Measurements from ENCODE around the gene ZDHHC8. TPM values are rescaled to one million over a fixed set of nuclear protein-coding genes. Genes with fewer than 3 reads are reported as not detected.

The ZDHHC8 gene
- total RNA-seq, 1 donor from 2014 or later: 8.4 TPM

DNA sequence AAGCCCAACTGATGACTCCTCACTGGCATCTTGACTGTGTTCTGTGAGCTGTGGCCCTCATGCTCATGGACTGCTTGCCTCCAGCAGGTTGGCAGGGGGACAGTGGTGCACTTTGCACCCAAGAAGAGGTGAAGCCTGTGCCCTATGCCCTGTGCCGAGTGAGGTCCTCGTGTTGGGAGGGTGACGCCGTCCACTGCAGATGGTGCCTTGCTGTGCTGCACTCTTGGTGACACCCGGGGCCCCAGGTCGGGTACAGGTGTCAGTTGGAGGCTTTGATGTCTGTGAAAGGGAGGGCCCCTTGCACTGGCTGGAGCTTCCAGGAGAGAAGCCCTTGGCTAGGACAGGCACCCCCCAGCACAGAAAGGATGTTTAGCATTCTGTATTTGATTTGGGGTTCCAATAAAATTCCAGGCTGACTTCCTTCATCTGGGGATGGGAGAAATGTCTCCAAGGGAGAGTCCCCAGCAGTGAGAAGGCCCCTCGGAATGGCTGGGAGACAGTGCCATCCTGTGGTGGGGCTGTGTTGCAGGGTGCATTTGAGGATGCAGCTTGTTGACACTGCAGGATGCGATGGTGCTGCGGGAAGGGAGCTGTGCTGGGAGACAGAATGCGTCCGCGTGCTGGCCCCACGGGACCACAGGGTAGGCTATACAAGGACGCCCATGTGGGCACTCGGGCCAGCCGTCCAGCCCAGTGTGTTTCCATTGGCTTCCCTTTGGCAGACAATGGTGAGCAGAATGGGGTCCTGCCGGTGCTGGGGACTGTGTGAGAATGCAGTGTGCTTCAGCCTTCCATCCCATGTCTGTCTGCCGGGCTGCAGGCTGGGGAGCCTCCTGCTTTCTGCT, 2.5 kb upstream of the ZDHHC8 start:
- DNase-seq: no peak

DNA sequence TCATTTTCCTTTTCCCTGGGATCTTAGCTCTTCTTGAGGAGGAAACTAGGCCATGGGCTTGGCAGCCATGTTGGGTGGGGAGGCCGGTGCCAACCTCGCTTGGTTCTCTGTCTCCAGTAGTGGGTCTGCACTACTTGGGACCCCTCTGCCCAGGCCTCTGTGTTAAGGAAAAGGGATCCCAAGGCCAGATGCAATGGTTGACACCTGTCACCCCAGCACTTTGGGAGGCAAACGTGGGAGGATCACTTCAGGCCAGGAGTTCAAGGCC, 1.9 kb upstream of the ZDHHC8 start:
- DNase-seq: no peak

- no peak for DNase-seq
Observed at GRCh38 chr22:20130319-20130718, 1.3 kb upstream of the ZDHHC8 start.

GRCh38 chr22:20130731-20131596, 640 bp upstream of the ZDHHC8 start:
- DNase-seq: peak; percentile 61

- no peak for DNase-seq
Observed at GRCh38 chr22:20131859-20132685, 468 bp downstream of the ZDHHC8 start.

- DNase-seq: no peak
Observed at GRCh38 chr22:20132686-20133246, 1.2 kb downstream of the ZDHHC8 start.

DNA sequence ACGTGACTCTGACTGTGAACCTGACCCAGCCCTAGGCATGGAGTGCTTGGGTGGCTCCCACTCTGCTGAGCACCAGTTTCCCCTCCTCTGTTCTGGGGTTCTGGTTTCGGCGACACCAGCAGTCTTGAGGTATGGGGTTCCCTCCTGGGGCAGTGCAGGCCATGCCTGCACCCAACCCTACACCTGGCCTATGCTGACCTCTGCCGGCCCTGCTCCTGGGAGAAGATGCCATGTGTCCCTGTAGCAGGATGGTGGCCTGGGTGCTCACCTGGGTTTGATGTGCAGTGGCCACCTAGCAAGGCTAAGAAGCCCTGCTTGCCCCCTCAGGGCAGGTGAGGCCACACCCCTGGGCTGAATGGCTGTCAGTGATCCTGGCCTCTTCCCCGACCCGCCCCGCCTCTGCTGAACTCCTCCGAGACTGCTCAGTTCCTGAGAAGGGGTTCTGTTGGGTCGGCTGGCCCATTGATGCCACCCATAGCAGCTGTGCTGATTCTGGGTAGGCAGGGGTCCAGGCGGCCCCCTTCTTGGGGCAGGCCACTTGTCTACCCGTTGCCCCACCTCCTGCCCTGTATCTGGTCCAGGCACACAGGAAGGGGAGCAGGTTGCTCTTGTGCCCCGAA, 2.4 kb downstream of the ZDHHC8 start:
- DNase-seq: no peak

- DNase-seq: no peak
Observed at GRCh38 chr22:20135265-20135664, 3.7 kb downstream of the ZDHHC8 start.

- no peak for DNase-seq
Observed at GRCh38 chr22:20135806-20136602, 4.4 kb downstream of the ZDHHC8 start.

GRCh38 chr22:20136603-20136873, 4.9 kb downstream of the ZDHHC8 start:
- no peak for DNase-seq

GRCh38 chr22:20137113-20137512, 5.5 kb downstream of the ZDHHC8 start:
- no peak for DNase-seq

GRCh38 chr22:20137671-20138416, 6.2 kb downstream of the ZDHHC8 start:
- DNase-seq: no peak

DNA sequence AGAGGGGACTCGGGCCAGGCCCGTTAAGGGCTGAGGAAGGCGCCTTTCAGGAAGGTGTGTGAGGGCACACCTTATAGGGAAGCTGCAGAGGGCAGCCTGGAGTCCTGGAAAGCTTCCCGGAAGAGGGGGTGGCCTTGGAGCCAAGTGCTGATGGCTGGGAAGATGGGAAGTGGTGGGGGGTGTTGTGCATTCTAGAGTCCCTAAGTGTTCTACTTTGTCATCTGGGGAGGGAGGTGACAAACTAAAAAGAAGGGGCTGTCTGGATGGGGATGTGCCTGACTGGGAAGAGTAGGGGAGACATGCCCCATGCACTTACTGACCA, 6.8 kb downstream of the ZDHHC8 start:
- DNase-seq: no peak

- no peak for DNase-seq
Observed at GRCh38 chr22:20138868-20139267, 7.3 kb downstream of the ZDHHC8 start.

DNA sequence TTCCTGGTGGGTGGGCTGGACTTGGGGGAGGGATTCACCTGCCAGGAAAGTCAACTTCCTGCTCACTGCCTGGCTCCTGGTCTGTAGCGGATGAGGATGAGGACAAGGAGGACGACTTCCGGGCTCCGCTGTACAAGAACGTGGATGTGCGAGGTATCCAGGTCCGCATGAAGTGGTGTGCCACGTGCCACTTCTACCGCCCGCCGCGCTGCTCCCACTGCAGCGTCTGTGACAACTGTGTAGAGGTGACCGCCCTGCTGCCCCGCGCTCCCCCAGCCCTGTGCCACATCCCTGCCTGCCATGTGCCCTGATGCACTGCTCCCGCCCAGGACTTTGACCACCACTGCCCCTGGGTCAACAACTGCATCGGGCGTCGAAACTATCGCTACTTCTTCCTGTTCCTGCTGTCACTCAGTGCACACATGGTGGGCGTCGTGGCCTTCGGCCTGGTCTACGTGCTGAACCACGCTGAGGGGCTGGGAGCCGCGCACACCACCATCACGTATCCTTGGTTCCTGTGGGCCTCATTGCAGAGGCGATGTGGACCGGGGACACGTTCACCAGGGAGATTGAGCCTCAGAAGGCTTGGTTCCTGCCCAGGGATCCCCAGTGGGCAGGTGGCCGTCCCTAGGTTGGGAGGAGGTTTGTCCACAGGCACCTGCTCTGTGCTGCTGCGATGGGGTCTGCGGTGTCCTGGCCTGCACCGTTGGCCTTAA, 7.9 kb downstream of the ZDHHC8 start:
- DNase-seq: no peak

- no peak for DNase-seq
Observed at GRCh38 chr22:20140107-20140445, 8.5 kb downstream of the ZDHHC8 start.

DNA sequence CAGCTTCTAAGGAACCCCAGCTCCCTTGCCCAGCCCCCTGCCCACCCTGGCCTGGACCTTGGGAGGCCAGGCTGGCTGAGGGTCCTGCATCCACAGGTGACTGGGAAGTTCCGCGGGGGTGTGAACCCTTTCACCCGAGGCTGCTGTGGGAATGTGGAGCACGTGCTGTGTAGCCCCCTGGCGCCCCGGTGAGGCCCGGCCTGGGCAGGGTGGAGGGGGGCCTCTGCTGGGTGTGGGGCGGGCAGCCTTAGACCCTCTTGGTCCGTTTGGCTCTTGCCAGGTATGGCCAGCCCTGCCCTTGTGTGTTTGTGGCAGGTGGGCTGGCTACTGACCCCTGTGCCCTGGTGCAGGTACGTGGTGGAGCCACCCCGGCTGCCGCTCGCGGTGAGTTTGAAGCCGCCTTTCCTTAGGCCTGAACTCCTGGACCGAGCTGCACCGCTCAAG, 8.9 kb downstream of the ZDHHC8 start:
- DNase-seq: no peak

GRCh38 chr22:20141186-20142077, 9.8 kb downstream of the ZDHHC8 start:
- DNase-seq: no peak
